Activated CD8-positive, alpha-beta T cell treated with anti-CD3 and anti-CD28 coated beads for 36 hours (primary cell): ENCODE measurements around the gene TMEM212. TPM values are rescaled to one million over a fixed set of nuclear protein-coding genes. Genes with fewer than 3 reads are reported as not detected.

Experiments
- ATAC-seq: fragments of 200-7000 bp; cut with Tn5 transposase; one replicate; pipeline ENCODE4 v1.10.0; 2021; ENCODE audit warnings: mild to moderate bottlenecking, moderate library complexity
- CTCF ChIA-PET: fragments of 350-600 bp; sonication (Branson Sonifier 250); formaldehyde crosslinking; loops from one replicate; lab custom pipeline; 2021; ENCODE audit warnings: antibody characterized with exemption; lab: Charles Lee
- POLR2A ChIA-PET: fragments of 350-600 bp; sonication (Branson Sonifier 250); formaldehyde crosslinking; loops from one replicate; lab custom pipeline; 2021; ENCODE audit warnings: antibody characterized with exemption; lab: Charles Lee
- DNase-seq: peaks from one replicate; pipeline ENCODE4 v3.0.0-alpha.2; 2020
- H3K27ac Mint-ChIP-seq: one replicate; pipeline ENCODE4 v1.8.0; 2021; ENCODE audit warnings: mild to moderate bottlenecking, mixed read lengths
- H3K27me3 Mint-ChIP-seq: one replicate; pipeline ENCODE4 v1.8.0; 2021; ENCODE audit warnings: mixed read lengths
- H3K36me3 Mint-ChIP-seq: one replicate; pipeline ENCODE4 v1.8.0; 2021; ENCODE audit warnings: low read depth, mixed read lengths
- H3K4me1 Mint-ChIP-seq: one replicate; pipeline ENCODE4 v1.8.0; 2021; ENCODE audit warnings: low read depth, mixed read lengths
- H3K4me3 Mint-ChIP-seq: one replicate; pipeline ENCODE4 v1.8.0; 2021; ENCODE audit warnings: mild to moderate bottlenecking, moderate library complexity, mixed read lengths
- H3K9me3 Mint-ChIP-seq: one replicate; pipeline ENCODE4 v1.8.0; 2021; ENCODE audit warnings: mixed read lengths
- CTCF ChIP-seq: fragments of 200-600 bp; IDR thresholded peaks from one replicate; pipeline ENCODE4 v1.8.0; 2022; ENCODE audit warnings: antibody characterized with exemption, mild to moderate bottlenecking
- intact Hi-C: fragments of 100-400 bp; cut with micrococcal nuclease; formaldehyde crosslinking; loops from one replicate; pipeline ENCODE4 v1.10.0; 2022
- total RNA-seq, 2 experiments: library from RNA; stranded (reverse); gene quantifications; one replicate each; pipeline ENCODE4 v1.2.3, GENCODE V29; 2021

Gene TMEM212
- total RNA-seq, 2 experiments from 2014 or later = not detected

- Mint-ChIP-seq H3K36me3 (no peaks in the 10 kb centered on the region), H3K4me1 (peaks cover 26% of the 10 kb centered on the region), H3K27me3 (peaks cover 46% of the 10 kb centered on the region), H3K27ac (no peak within 1 kb of the TSS), H3K9me3 (no peaks in the 10 kb centered on the region), H3K4me3 (peak within 1 kb of the TSS; percentile 72)
- peak; percentile 80 for ATAC-seq
- peak; percentile 66 for DNase-seq
- ChIA-PET POLR2A (no interaction called here), CTCF (interaction anchor here (1.6 to 2.0 kb wide), 2 partner anchors 19 to 38 kb away, joined by 4 to 8 read pairs; no protein-coding TSS in a partner anchor)
- no peak for TF ChIP-seq CTCF
- intact Hi-C loops = no loop called here
These were observed 33.1 kb upstream of the TMEM212 start, which contains the start of gene PLD1 for GRCh38 chr3:171809861-171810628. Gene PLD1 (minus strand): TSS chr3:171810483. CDS start chr3:171738051, 72,432 bp downstream.

GRCh38 chr3:171810629-171811294 is 32.4 kb upstream of the TMEM212 start:
- peaks cover 26% of the 10 kb centered on the region for H3K4me1 Mint-ChIP-seq
- DNase-seq (no peak), ATAC-seq (no peak)
- CTCF ChIA-PET = interaction anchor here (1.6 to 2.0 kb wide), 2 partner anchors 18 to 38 kb away, joined by 4 to 8 read pairs; no protein-coding TSS in a partner anchor
- H3K9me3 Mint-ChIP-seq = no peaks in the 10 kb centered on the region
- POLR2A ChIA-PET = no interaction called here
- H3K27me3 Mint-ChIP-seq = peaks cover 48% of the 10 kb centered on the region
- H3K4me3 Mint-ChIP-seq = peak overlapping the region; percentile 72
- intact Hi-C loops = no loop called here
- H3K27ac Mint-ChIP-seq = no peak overlapping the region
- H3K36me3 Mint-ChIP-seq = no peaks in the 10 kb centered on the region
- TF ChIP-seq CTCF = no peak

GRCh38 chr3:171811295-171811912 is 31.7 kb upstream of the TMEM212 start:
- Mint-ChIP-seq H3K27me3 (peaks cover 54% of the 10 kb centered on the region), H3K4me1 (peaks cover 26% of the 10 kb centered on the region), H3K9me3 (no peaks in the 10 kb centered on the region), H3K4me3 (no peak overlapping the region), H3K36me3 (no peaks in the 10 kb centered on the region), H3K27ac (no peak overlapping the region)
- ChIA-PET CTCF (interaction anchor here (2.0 kb wide), 1 partner anchor 18 kb away, joined by 8 read pairs; no protein-coding TSS in a partner anchor), POLR2A (no interaction called here)
- DNase-seq = no peak
- TF ChIP-seq CTCF = no peak
- no peak for ATAC-seq
- intact Hi-C loops = no loop called here

- ATAC-seq = no peak
- H3K27me3 Mint-ChIP-seq = peaks cover 54% of the 10 kb centered on the region
- H3K9me3 Mint-ChIP-seq = no peaks in the 10 kb centered on the region
- TF ChIP-seq CTCF = no peak
- H3K36me3 Mint-ChIP-seq = no peaks in the 10 kb centered on the region
- intact Hi-C loops = no loop called here
- CTCF ChIA-PET = interaction anchor here (2.0 kb wide), 1 partner anchor 17 kb away, joined by 8 read pairs; no protein-coding TSS in a partner anchor
- DNase-seq = no peak
- H3K27ac Mint-ChIP-seq = no peak overlapping the region
- POLR2A ChIA-PET = no interaction called here
- H3K4me1 Mint-ChIP-seq = peaks cover 26% of the 10 kb centered on the region
- no peak overlapping the region for H3K4me3 Mint-ChIP-seq
These were observed 31.2 kb upstream of the TMEM212 start for GRCh38 chr3:171811913-171812335.
